Stimulated activated CD4-positive, alpha-beta T cell treated with anti-CD3 and anti-CD28 coated beads, Interleukin-2, amount 100 ng/mL, for 24 hours (primary cell): ENCODE results near the gene HS6ST1.

Experiments
- DNase-seq, 2 donors: peaks; one replicate each; pipeline ENCODE4 v3.0.0-alpha.2; 2020

HS6ST1 gene

GRCh38 chr2:128318776-128319464 lies at the start of gene HS6ST1:
HS6ST1 (minus strand) TSS chr2:128318868; CDS start chr2:128318563, 305 bp downstream.
- DNase-seq, result peak; percentile 90 to 93

DNA sequence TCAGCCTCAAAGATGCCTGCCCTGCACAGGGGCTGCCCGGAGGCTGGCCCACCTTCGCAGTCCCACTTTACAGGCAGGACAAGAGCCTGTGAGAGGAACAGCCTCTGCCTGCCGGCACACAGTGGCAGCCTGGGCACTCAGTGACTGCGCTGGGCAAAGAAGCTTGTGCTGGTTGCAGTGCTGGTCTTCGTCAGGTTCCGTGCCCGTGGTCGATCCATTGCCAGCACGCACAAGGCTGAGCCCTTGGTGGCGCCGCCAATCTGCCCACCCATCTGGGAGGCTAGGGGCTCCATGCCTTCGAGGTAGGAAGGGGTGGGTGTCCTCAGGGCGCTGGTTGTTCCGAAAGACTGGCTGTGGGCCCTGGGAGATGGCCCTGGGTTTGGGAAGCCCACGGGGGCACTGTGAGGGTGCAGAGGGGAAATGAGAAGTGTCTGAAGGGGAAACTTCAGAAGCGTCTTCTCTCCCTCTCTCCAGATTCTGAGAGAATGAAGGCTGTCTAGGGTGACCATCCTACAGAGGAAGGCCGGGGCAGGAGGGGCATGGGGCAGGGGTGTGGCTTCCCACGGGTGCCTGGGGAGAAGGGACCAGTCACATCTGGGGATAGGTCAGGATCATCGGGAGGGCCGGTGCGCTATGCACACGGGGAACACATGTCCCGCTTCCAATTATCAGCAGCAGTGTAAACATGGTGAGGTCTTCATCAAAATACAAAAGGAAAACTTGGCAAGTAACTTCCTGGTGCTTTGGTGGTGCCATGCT lies 49.1 kb upstream of the HS6ST1 start:
- DNase-seq, result no peak

- DNase-seq, result no peak
Measured at GRCh38 chr2:128366713-128367511, 48.2 kb upstream of the HS6ST1 start.

GRCh38 chr2:128365217-128365905 lies 46.7 kb upstream of the HS6ST1 start:
- no peak for DNase-seq

DNA sequence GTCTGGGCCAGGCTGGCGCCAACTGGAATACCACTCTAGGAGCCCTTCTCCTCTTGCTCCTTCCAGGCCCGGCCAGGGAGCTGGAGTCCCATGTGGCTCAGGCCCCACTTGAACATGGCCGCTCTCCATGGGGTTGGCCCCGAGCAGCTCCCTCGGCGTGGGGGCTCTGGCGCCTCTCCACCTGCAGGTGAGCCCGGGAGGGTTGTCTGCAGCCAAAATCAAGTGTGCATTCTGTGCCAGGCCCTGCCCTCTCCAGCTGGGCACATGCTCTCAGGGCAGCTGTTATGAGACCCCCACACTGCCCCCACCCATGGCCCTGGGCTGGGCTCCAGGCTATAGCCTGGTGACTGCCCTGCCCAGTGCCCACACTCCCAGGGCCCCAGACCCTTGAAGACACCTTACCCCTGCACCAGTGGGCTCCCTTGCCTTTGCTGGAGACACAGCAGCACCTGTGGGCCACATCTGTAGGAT lies 45.8 kb upstream of the HS6ST1 start:
- DNase-seq, result no peak

DNA sequence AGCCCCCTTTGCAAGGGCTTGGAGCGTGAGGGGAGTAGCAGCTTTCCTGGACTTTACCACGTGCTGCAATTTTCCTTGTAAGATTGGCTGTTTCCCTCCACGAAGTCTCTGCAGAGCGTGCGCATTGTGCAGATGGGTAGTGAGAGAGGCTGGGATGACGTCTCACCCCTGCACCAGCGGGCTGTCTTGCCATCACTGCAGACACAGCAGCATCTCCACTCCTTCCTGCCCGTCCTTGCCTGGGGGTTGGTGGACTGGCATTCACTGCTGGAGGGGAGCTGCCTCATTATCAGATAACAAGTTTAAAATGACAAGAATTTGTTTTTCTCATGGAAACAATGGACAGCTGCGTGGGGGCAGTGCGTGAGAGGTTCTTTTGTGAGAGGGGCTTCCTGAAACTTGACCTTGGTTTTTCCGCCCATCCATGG lies 45.3 kb upstream of the HS6ST1 start:
- no peak for DNase-seq

DNA sequence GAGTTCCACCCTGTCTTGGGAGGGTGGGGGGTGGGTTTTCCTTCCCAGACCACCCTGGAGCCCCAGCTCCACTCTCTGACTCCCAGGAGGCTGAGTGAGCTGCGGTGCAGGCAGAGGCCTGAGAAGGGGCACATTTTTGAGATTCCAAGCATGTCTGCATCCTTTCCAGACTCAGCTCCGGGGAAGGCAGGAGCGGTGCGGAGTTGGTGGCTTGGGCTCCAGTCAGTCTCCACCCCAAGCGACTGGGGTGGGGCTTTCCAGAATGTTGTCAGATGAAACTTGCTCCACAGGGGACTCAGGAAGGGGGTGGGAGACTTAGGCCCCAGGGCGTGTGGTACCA lies 44.2 kb upstream of the HS6ST1 start:
- no peak for DNase-seq

DNA sequence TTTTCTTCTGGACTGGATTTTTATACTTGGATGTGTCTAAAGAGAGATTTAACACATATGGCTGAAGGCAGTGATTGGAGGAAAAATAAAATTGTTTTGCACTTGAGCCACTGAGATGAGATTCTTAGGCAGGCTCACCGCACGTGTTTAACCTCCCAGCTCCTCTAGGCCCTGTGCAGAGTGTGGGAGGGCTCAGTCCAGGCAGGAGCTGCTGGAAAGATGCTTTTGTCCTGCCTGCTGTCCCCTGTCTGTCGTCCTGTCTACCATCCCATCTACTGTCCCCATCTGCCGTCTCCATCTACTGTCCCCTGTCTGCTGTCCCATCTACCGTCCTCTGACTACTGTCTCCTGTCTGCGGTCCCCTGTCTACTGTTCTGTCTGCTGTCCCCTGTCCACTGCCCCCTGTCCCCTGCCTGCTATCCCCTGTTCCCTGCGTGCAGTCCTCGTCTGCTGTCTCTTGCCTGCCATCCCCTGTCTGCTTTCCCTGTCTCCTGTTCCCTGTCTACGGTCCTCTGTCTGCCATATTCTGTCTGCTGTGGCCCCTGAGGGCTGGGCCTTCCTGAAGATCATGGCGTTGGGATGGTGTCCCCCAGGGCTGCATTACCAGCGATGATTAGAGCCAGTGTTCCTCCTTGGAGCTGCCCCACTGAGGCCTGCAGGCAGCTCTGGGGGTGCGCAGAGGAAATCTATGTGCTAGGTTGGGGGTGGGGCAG lies 43.7 kb upstream of the HS6ST1 start:
- DNase-seq, result no peak

- no peak for DNase-seq
Measured at GRCh38 chr2:128361376-128362131, 42.9 kb upstream of the HS6ST1 start.

- DNase-seq, result no peak
Measured at GRCh38 chr2:128360711-128361110, 42.0 kb upstream of the HS6ST1 start.

DNA sequence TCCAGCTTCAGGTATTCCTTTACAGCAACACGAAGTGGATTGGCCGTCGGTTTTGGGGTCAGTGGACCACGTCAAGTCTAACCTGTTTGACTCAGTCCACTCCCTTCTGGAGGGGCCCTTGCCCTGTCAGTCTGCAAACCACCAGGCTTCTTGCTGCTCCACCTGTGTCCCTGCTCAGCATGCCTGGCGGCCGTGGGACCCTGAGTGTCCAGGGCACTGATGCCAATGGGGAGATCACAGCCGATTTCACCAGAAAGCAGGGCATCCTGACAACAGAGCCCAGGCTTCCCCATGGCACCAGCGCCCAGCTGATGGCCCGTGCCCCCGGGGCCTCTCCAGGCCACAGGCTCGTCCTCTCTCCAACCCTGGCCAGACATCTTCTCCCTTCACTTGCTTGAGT lies 41.2 kb upstream of the HS6ST1 start:
- DNase-seq, result no peak

- DNase-seq, result no peak
Measured at GRCh38 chr2:128358941-128359731, 40.5 kb upstream of the HS6ST1 start.

DNA sequence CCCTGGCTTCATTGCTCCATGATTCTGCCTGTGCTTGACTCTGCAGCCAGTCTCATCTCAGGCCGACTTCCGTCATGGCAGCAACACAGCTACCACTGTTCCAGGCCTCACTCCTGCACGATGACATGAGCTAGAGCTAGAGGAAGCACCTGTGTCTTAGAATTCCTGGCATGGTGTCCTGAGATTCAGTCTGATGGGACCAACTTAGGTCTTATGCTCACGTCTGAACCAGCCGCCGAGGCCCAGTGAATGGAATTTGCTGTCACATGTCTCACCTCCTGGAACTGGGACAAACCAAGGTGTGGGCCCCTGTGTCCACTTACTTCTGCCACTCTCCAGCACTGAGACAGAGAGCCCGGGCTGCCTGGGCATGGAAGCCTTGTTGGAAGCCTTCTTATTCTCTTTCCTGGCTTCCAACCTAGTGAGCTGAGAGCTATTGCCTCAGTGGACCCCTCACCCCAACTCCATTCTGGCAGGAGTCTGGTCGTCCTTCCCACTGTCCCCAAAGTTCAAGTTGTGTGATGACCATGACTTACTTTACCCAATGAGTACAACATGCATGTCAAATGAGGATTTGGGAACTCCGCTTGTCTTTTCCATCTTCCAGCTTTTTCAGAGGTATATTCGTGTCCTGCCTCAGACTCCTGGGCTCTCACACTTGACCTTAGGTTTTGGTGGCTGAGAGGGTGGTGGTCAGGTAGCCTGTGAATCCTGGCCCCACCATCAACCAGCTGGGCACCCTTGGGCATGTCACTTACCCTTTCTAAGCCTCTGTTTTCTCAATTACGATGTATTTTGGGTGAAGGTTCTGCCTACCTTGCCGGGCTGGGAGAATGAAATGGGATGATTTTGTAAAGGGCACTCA lies 39.1 kb upstream of the HS6ST1 start:
- DNase-seq, result no peak

DNA sequence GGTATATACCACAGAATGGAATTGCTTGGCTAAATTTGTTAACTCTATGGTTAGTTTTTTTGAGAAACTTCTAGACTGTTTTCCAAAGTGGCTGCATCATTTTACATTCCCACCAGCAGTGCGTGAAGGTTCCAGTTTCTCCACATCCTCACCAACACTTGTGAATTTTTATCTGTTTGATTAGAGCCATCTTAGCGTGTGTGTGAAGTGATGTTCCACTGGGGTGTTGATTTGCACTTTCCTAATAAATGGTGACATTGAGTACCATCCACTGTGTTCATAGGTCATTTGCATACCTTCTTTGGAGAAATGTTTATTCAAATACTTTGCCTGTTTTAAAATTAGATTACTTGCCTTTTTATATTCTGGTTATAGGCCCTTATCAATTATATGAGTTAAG lies 37.5 kb upstream of the HS6ST1 start:
- no peak for DNase-seq

GRCh38 chr2:128354726-128355470 lies 36.2 kb upstream of the HS6ST1 start:
- DNase-seq, result peak in 1 of 2 donors; percentile 1

GRCh38 chr2:128354161-128354560 lies 35.5 kb upstream of the HS6ST1 start:
- DNase-seq, result no peak

- DNase-seq, result no peak
Measured at GRCh38 chr2:128350736-128351135, 32.1 kb upstream of the HS6ST1 start.

- DNase-seq, result no peak
Measured at GRCh38 chr2:128348701-128349100, 30.0 kb upstream of the HS6ST1 start.
